Activated naive CD4-positive, alpha-beta T cell treated with anti-CD3 and anti-CD28 coated beads, Interleukin-2, amount 50 U/mL, for 24 hours (primary cell): ENCODE data around the gene ZNF652.
A peak's percentile ranks its signal among the peaks of the same experiment; 100 is the strongest.

Source experiments
- H3K27ac Mint-ChIP-seq: one replicate; pipeline ENCODE4 v1.8.0; 2021; ENCODE audit warnings: mild to moderate bottlenecking, mixed read lengths
- H3K27me3 Mint-ChIP-seq: one replicate; pipeline ENCODE4 v1.8.0; 2021; ENCODE audit warnings: mixed read lengths
- H3K36me3 Mint-ChIP-seq: one replicate; pipeline ENCODE4 v1.8.0; 2021; ENCODE audit warnings: mixed read lengths
- H3K4me1 Mint-ChIP-seq: one replicate; pipeline ENCODE4 v1.8.0; 2021; ENCODE audit warnings: mixed read lengths
- H3K4me3 Mint-ChIP-seq: one replicate; pipeline ENCODE4 v1.8.0; 2021; ENCODE audit warnings: mild to moderate bottlenecking, mixed read lengths
- H3K9me3 Mint-ChIP-seq: one replicate; pipeline ENCODE4 v1.8.0; 2021; ENCODE audit warnings: mixed read lengths

Gene ZNF652

DNA sequence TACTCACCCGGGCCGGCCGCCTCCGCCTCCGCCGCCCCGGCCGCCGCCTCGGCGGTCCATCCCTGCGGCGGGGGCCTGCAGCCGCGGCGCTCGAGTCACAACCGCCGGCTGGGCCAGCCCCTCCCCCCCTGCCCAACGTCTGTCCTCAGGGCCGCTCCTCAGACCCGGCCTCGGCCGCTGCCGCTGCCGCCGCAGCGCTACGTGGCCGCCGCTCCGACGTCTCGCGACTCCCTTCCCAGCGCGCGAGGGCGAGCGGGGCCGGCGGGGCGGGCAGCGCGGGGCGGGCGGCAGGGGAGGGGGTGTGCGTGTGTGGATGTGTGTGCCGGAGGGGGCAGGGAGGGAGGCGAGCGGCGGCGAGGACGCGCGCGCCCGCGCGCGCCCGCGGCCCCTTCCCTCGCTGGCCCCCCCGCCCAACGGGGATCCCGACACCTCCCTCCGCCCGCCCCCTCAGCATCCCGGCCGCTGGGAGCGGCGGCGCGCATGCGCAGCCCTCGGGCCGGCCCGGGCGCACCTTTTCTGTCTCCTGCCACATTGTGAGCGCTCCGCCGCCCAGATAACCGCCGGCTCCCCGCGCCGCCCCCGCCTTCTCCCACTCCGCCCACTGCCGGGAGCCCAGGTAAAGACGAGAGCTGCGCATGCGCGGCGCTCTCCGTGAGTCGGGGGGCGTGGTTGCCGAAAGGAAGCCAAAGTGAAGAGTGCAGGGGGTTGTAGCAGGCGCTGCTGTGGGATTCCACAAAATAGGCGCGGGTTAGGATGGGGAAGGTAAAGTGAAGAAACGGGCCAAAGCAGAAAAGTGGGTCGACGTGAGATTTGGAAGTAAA, at the start of gene ZNF652:
ZNF652 (minus strand) TSS at position 349 of the 821 bp plus-strand sequence. CDS start 44,525 bp downstream, outside the sequence.
- Mint-ChIP-seq H3K27me3 (no peaks in the 10 kb centered on the region), H3K9me3 (no peaks in the 10 kb centered on the region), H3K36me3 (no peaks in the 10 kb centered on the region), H3K4me3 (peak within 1 kb of the TSS; percentile 93), H3K27ac (peak within 1 kb of the TSS; percentile 86), H3K4me1 (peaks cover 56% of the 10 kb centered on the region)

DNA sequence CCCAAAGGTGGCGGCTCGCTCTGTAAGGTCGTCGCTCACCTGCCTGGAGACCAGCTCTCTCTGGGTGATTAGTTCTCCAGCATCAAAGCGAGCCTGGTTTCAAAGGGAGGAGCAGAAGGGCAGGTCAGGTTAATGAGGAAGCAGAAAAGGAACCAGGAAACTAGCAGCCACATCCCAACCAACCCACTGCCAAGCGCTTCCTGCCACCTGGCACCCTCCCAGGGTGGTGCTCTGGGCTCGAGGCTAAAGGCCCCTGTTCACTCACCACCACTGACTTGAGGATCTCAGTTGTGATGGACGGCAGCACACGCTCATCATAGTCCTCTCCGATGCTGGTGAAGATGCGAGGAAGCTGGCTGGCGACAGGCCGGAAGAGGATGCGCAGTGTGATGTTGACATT, 47.0 kb upstream of the ZNF652 start:
- H3K27me3 Mint-ChIP-seq = no peaks in the 10 kb centered on the region
- peaks cover 25% of the 10 kb centered on the region for H3K36me3 Mint-ChIP-seq
- no peaks in the 10 kb centered on the region for H3K9me3 Mint-ChIP-seq
- H3K4me3 Mint-ChIP-seq = no peak overlapping the region
- H3K4me1 Mint-ChIP-seq = peaks cover 28% of the 10 kb centered on the region
- H3K27ac Mint-ChIP-seq = no peak overlapping the region

DNA sequence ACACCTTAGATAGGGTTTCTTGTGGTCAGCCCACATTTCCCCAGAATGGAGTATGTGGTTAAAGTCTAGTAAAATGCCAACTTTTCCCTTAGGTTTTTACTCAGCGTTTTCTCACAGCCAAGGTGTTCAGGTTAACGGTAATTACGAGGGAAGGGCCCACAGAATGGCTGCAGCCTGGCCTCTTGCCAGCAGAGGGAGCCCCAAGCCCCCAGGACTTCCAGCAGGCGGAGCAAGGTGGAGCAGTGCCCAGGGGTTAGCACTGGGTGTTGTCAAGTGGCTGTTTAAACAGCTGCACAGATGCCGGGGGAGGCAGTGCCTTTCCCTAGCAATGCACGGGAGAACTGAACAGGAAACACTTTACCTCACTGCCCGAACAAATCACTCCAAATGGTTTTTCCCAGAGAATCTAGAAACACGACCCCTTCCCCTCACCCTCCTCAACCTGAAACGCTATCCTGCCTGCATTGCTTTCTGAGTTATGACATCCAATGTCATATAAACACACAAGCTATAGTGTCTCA, 46.0 kb upstream of the ZNF652 start:
- Mint-ChIP-seq H3K4me3 (peak overlapping the region; percentile 30), H3K27ac (no peak overlapping the region), H3K9me3 (no peaks in the 10 kb centered on the region), H3K4me1 (peaks cover 33% of the 10 kb centered on the region), H3K36me3 (peaks cover 25% of the 10 kb centered on the region), H3K27me3 (no peaks in the 10 kb centered on the region)

GRCh38 chr17:49407086-49407485, 45.0 kb upstream of the ZNF652 start:
- Mint-ChIP-seq H3K4me1 (peaks cover 32% of the 10 kb centered on the region), H3K27me3 (no peaks in the 10 kb centered on the region), H3K4me3 (no peak overlapping the region), H3K36me3 (peaks cover 21% of the 10 kb centered on the region), H3K9me3 (no peaks in the 10 kb centered on the region), H3K27ac (no peak overlapping the region)

GRCh38 chr17:49406421-49407061, 44.5 kb upstream of the ZNF652 start:
- Mint-ChIP-seq H3K36me3 (peaks cover 17% of the 10 kb centered on the region), H3K4me1 (peaks cover 26% of the 10 kb centered on the region), H3K27ac (no peak overlapping the region), H3K9me3 (no peaks in the 10 kb centered on the region), H3K27me3 (no peaks in the 10 kb centered on the region), H3K4me3 (no peak overlapping the region)

DNA sequence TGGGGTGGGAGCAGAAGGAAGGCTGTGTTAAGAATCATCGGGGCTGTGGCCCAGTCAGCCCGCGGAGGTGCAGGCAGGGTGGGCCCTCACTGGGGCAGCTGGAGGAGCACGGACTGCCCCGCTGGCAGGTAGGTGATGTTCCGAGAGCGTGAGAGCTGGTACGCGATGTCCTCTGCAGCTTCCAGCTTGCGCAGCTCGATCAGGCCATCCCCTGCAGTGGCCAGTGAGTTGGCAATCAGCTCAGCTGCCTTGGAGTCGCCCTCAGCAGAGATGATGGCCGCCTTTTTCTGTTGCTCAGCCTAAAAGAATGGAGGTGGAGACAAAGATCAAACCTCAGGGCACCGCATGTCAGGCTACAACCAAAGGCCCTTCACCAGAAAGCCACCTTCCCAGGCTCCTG, 42.9 kb upstream of the ZNF652 start:
- H3K4me3 Mint-ChIP-seq = no peak overlapping the region
- H3K4me1 Mint-ChIP-seq = peaks cover 25% of the 10 kb centered on the region
- H3K27me3 Mint-ChIP-seq = no peaks in the 10 kb centered on the region
- H3K9me3 Mint-ChIP-seq = no peaks in the 10 kb centered on the region
- H3K36me3 Mint-ChIP-seq = peaks cover 13% of the 10 kb centered on the region
- H3K27ac Mint-ChIP-seq = peak overlapping the region; percentile 51

DNA sequence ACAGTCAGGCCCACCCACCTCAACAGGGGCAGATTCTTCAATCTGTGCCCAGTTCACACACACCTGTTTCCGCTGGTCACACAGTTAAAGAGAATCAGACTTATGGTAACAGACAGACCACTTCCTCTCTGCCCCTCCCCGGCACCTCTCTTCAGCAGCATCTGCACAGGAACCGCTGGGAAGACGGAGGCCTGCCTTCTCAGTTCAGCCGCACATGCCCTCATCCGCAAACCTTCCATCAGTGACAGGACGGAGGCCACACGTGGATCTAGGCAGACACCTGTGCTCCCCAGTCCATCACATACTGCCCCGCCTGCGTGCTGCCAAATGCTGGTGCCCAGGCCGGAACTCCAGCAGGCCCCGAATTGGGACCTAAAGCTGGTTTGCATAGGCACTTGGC, 42.3 kb upstream of the ZNF652 start:
- peaks cover 13% of the 10 kb centered on the region for H3K36me3 Mint-ChIP-seq
- H3K27ac Mint-ChIP-seq = peak overlapping the region; percentile 12
- no peaks in the 10 kb centered on the region for H3K27me3 Mint-ChIP-seq
- H3K4me3 Mint-ChIP-seq = no peak overlapping the region
- no peaks in the 10 kb centered on the region for H3K9me3 Mint-ChIP-seq
- H3K4me1 Mint-ChIP-seq = peaks cover 25% of the 10 kb centered on the region

DNA sequence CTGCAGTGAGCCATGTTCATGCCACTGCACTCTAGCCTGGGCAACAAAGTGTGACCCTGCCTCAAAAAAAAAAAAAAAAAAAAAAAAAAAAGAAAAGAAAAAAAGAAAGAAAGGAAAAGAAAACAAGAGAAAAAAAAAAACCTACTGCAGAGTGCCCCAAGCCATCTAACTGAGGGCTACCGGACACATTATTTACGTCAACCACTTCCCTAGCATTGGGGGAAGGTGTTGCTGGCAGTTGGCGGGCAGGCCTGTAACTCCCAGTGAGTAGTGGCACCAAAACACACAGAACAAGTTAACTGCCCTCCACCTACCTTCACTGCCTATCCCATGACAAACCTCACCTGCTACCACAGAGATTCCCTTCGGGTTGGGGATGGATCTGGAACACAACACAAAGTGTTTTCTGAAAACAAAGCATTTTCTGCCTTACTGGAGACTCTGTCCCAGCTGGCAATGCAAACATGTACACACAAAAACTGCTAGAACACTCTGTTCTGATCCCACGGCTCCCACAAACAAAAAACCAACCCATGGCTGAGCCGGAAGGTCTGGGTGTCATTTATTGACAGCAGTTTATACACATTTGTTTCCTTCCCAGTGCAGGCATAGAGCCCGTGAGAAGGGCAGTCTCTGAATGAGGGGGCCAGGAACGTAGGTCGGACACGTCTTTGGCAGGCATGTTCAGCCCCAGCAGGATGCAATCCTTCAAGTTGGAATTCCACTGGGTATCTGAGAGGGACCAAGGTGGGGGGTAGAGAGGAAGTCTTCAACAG, 41.7 kb upstream of the ZNF652 start:
- Mint-ChIP-seq H3K9me3 (no peaks in the 10 kb centered on the region), H3K36me3 (peaks cover 10% of the 10 kb centered on the region), H3K4me1 (peaks cover 24% of the 10 kb centered on the region), H3K27me3 (no peaks in the 10 kb centered on the region), H3K4me3 (no peak overlapping the region), H3K27ac (no peak overlapping the region)

DNA sequence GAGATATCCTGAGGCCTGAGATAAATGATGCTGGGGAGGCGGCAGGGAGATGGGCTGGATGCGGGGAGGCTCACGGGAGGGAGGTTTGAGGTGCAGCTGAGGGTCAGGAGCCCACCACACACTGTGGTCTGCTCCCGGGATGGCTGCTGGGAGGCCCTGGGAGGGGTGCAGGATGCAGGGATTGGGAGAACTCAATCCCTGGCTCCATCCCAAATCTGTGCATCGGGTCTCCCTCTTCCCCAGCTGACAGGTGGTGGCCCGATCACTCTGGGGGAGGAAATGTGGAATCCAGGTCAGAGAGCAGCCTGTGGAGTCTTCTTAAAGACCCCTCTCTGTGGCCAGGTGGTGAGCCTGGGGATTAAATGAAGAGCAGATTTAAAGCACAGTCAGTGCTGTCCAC, 40.7 kb upstream of the ZNF652 start:
- no peaks in the 10 kb centered on the region for H3K27me3 Mint-ChIP-seq
- peaks cover 6% of the 10 kb centered on the region for H3K36me3 Mint-ChIP-seq

GRCh38 chr17:49401971-49402611, 40.0 kb upstream of the ZNF652 start:
- Mint-ChIP-seq H3K4me1 (peaks cover 13% of the 10 kb centered on the region), H3K9me3 (no peaks in the 10 kb centered on the region), H3K4me3 (no peak overlapping the region), H3K27ac (no peak overlapping the region), H3K27me3 (no peaks in the 10 kb centered on the region), H3K36me3 (peaks cover 5% of the 10 kb centered on the region)

More for the DNA sequence above, 40.7 kb upstream of the ZNF652 start:
- Mint-ChIP-seq H3K27ac (no peak overlapping the region), H3K4me1 (peaks cover 14% of the 10 kb centered on the region), H3K4me3 (no peak overlapping the region), H3K9me3 (no peaks in the 10 kb centered on the region)

DNA sequence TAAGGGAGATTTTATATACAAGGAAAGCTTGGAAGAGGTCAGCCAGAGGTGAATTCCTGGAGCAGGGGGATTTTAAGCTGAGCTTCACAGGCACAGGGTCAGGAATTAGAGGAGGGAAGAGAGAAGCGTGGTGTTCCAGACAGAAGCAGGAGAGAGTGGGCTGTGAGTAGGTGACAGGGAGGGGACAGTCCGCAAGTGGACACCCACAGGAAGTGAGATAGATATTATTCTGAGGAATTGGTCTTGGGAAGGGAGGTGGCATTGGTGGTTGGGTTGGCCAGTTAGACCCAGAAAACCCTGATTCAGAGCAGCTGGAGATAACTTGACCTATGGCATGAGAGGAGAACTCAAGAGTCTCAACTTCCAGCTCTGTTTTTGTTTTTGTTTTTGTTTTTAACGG, 37.9 kb upstream of the ZNF652 start:
- Mint-ChIP-seq H3K4me3 (no peak overlapping the region), H3K36me3 (peaks cover 5% of the 10 kb centered on the region), H3K27me3 (no peaks in the 10 kb centered on the region), H3K9me3 (no peaks in the 10 kb centered on the region), H3K4me1 (peaks cover 15% of the 10 kb centered on the region), H3K27ac (no peak overlapping the region)

DNA sequence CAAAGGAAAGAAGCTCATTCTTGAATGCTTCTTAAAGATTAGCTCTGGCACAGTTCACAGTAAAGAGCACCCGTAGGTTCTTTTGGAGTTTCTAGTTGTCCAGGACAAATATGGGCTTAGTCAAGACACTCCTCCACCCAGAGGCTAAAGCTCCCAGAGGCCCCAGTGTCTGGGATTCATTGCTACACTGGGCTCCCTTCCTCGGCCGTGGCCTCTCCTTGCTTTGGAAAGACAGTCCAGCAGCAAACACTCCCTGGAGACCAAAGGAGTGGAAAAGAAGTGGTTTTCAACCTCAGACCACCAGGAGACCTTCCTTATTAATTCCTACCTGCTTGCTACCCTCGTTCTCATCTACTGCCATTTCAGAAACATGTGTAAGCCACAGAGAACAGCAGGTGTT, 35.5 kb upstream of the ZNF652 start:
- Mint-ChIP-seq H3K9me3 (no peaks in the 10 kb centered on the region), H3K4me1 (peaks cover 15% of the 10 kb centered on the region), H3K4me3 (no peak overlapping the region), H3K36me3 (no peaks in the 10 kb centered on the region), H3K27me3 (no peaks in the 10 kb centered on the region), H3K27ac (no peak overlapping the region)

DNA sequence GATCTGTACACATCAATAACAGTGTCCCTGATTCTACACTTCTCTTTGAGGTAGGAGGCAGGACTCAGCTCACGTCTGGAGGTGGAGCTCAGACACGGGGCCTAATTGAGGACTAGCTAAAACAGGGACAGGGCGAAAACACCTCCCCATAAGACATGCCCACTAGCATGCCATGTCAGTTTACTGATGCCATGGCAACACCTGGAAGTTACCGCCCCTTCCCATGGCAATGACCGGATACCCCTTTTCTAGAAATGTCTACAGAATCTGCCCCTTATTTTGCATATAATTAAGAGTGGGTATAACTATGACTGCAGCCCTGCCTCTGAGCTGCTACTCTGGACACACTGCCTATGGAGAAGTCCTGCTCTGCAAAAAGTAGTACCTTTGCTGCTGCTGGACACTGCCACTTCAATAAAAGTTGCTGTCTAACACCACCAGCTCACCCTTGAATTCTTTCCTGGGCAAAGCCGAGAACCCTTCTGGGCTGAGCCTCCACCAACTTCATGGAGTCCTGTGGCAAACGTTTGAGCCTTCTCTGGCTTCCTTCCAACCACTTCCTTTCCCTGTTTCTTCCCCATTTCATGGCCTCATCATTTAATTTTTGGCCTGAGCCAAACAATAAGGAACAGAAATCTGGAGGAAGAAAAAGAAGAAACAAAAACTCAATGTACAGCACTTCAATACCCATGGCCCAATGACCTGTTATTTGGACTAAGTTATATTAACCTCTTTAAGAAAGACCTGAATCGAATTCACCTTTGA, 31.6 kb upstream of the ZNF652 start:
- Mint-ChIP-seq H3K4me1 (peaks cover 42% of the 10 kb centered on the region), H3K9me3 (no peaks in the 10 kb centered on the region), H3K4me3 (no peak overlapping the region), H3K36me3 (no peaks in the 10 kb centered on the region), H3K27ac (no peak overlapping the region), H3K27me3 (no peaks in the 10 kb centered on the region)

- Mint-ChIP-seq H3K4me1 (peaks cover 60% of the 10 kb centered on the region), H3K9me3 (no peaks in the 10 kb centered on the region), H3K27me3 (no peaks in the 10 kb centered on the region), H3K4me3 (peak overlapping the region; percentile 15), H3K36me3 (no peaks in the 10 kb centered on the region), H3K27ac (peak overlapping the region; percentile 17)
These were observed 28.7 kb upstream of the ZNF652 start for GRCh38 chr17:49390548-49391324.
